ENCODE measurements around the gene DCLK2. TPM values are rescaled to one million over a fixed set of nuclear protein-coding genes. Genes with fewer than 3 reads are reported as not detected.

Gene DCLK2
- total RNA-seq = 1 to 10 TPM; 3.4 to 5.2 (median 4.0) TPM

DNA sequence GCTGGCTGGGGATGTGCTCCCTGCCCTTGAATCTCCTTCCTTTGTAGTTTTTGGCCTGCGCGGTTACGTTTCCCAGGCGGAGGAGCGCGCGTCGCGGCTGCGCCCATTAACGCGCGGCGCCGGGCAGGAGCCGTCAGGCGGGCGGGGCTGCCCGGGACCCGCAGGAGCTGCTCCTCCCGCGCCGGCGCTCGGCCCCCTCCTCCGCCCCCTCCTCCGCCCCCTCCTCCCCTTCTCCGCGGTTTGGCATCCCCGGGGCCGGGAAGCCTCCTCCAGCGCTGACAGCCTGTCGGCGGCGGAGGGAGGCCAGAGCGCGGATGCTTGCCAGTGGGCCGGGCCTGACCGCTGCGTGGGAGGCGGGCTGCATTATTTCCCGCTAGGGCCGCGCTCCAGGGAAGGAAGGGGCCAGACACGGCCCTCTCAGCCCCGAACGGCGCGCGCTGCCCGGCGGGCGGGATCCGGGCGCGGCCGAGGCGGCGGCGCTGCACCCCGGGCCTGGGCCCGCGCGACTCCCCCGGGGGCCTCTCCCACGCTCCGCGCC is at the start of gene DCLK2:
TSS of gene DCLK2 (plus strand) at position 405 of the 538 bp plus-strand sequence. CDS start 583 bp downstream, outside the sequence.
- TF ChIP-seq CTCF (IDR thresholded peaks at IDR 0.05) = no peak
- TF ChIP-seq POLR2AphosphoS5 (IDR thresholded peaks at IDR 0.05) = no peak
- TF ChIP-seq POLR2A (IDR thresholded peaks at IDR 0.05) = no peak
- Histone ChIP-seq H3K27me3 (no peaks in the 10 kb centered on the region), H3K9me3 (no peaks in the 10 kb centered on the region), H3K27ac (peak within 1 kb of the TSS; percentile 50 to 92), H3K4me3 (peak within 1 kb of the TSS; percentile 54 to 94 (median 69)), H3K36me3 (no peaks in the 10 kb centered on the region), H3K4me1 (peaks cover 0 to 6% of the 10 kb centered on the region in 2 donors)
- peak; percentile 23 to 63 for DNase-seq (ENCODE audit: low spot score in 2 of 2)
- intact Hi-C loops (cut with DNase I; ENCODE audit: low total_unique reads) = no loop called here

DNA sequence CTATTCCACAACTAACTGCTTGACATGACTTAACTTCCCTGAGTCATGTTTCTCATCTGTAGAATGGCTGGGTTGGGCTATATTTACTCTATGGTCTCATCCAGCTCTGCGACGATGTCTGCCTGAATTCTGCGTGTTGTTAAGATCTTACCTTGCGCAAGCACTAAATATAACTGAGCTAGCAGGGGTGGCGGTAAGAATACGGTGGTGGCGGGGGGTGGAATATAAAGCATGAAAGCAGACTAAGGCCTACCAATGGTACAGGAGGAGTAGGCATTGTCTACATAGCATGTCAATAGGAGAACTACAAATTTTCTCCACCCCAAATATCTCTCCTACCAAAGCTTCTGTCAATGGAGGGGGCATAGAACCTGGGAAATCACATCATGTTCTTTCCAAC is 45.7 kb upstream of the DCLK2 start:
- Histone ChIP-seq H3K4me3 (no peak overlapping the region), H3K4me1 (no peaks in the 10 kb centered on the region), H3K27me3 (no peaks in the 10 kb centered on the region), H3K27ac (no peak overlapping the region), H3K36me3 (no peaks in the 10 kb centered on the region), H3K9me3 (peaks cover 4% of the 10 kb centered on the region in 2 donors)
- DNase-seq (ENCODE audit: low spot score in 2 of 2) = no peak
- intact Hi-C loops (cut with DNase I; ENCODE audit: low total_unique reads) = no loop called here
- no peak for TF ChIP-seq POLR2AphosphoS5 (IDR thresholded peaks at IDR 0.05)
- TF ChIP-seq CTCF (IDR thresholded peaks at IDR 0.05) = no peak
- TF ChIP-seq POLR2A (IDR thresholded peaks at IDR 0.05) = no peak

- intact Hi-C loops (cut with DNase I; ENCODE audit: low total_unique reads) = no loop called here
- no peaks in the 10 kb centered on the region for H3K36me3 ChIP-seq
- no peaks in the 10 kb centered on the region for H3K27me3 ChIP-seq
- no peaks in the 10 kb centered on the region for H3K4me1 ChIP-seq
- no peak for TF ChIP-seq CTCF (IDR thresholded peaks at IDR 0.05)
- no peak for TF ChIP-seq POLR2A (IDR thresholded peaks at IDR 0.05)
- TF ChIP-seq POLR2AphosphoS5 (IDR thresholded peaks at IDR 0.05) = no peak
- H3K4me3 ChIP-seq = no peak overlapping the region
- H3K9me3 ChIP-seq = no peaks in the 10 kb centered on the region
- H3K27ac ChIP-seq = no peak overlapping the region
- no peak for DNase-seq (ENCODE audit: low spot score in 2 of 2)
These were observed 45.2 kb upstream of the DCLK2 start for GRCh38 chr4:150033081-150033480.

GRCh38 chr4:150033901-150034300 is 44.3 kb upstream of the DCLK2 start:
- H3K9me3 ChIP-seq = no peaks in the 10 kb centered on the region
- H3K27ac ChIP-seq = no peak overlapping the region
- no peaks in the 10 kb centered on the region for H3K4me1 ChIP-seq
- H3K36me3 ChIP-seq = no peaks in the 10 kb centered on the region
- no peak for TF ChIP-seq POLR2AphosphoS5 (IDR thresholded peaks at IDR 0.05)
- no peak for TF ChIP-seq CTCF (IDR thresholded peaks at IDR 0.05)
- TF ChIP-seq POLR2A (IDR thresholded peaks at IDR 0.05) = no peak
- intact Hi-C loops (cut with DNase I; ENCODE audit: low total_unique reads) = no loop called here
- no peak overlapping the region for H3K4me3 ChIP-seq
- no peak for DNase-seq (ENCODE audit: low spot score in 2 of 2)
- no peaks in the 10 kb centered on the region for H3K27me3 ChIP-seq

- intact Hi-C loops (cut with DNase I; ENCODE audit: low total_unique reads) = no loop called here
- TF ChIP-seq POLR2A (IDR thresholded peaks at IDR 0.05) (no peak), CTCF (IDR thresholded peaks at IDR 0.05) (no peak), POLR2AphosphoS5 (IDR thresholded peaks at IDR 0.05) (no peak)
These were observed 40.9 kb upstream of the DCLK2 start for GRCh38 chr4:150037251-150037856.

More at GRCh38 chr4:150037251-150037856, 40.9 kb upstream of the DCLK2 start:
- Histone ChIP-seq H3K4me1 (no peaks in the 10 kb centered on the region), H3K4me3 (no peak overlapping the region), H3K36me3 (no peaks in the 10 kb centered on the region), H3K9me3 (no peaks in the 10 kb centered on the region), H3K27me3 (no peaks in the 10 kb centered on the region), H3K27ac (no peak overlapping the region)
- no peak for DNase-seq (ENCODE audit: low spot score in 2 of 2)
